ENCODE measurements around the gene FMN2. TPM values are rescaled to one million over a fixed set of nuclear protein-coding genes. Genes with fewer than 3 reads are reported as not detected.

FMN2 gene
- not detected for total RNA-seq
- not detected for total RNA-seq (2013)

DNA sequence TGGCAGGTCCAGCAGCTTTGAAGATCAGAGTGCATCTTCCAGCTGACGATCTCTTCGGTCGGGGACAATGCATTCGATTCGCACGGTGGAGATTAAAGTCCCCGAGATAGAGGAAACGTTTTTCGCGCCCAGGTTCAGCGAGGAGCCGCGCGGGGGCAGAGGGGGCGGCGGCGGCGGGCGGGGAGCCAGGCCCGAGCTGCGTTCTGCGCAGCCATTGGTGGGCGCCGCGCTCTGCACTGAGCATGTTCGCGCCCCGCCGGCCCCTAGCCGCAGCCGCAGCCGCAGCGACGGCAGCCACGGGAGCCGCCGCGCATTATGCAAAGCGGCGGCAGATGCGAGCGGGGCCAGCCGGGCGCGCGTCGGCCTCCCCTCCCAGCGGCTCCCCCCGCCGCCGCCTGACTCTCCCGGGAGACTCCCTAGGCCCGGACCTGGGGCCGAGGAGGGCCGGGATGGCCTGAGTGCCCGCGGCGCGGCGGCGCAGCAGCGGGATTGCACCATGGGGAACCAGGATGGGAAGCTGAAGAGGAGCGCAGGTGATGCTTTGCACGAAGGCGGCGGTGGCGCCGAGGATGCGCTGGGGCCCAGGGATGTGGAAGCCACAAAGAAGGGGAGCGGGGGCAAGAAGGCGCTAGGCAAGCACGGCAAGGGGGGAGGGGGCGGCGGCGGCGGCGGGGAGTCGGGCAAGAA is at the start of gene FMN2:
Gene FMN2, plus strand, starts transcription at position 270 of the 687 bp plus-strand sequence. Its CDS starts 227 bp downstream, at position 497.
- DNase-seq: no peak
- Mint-ChIP-seq H3K36me3 (no peaks in the 10 kb centered on the region), H3K27ac (no peak within 1 kb of the TSS), H3K4me1 (no peaks in the 10 kb centered on the region), H3K9me3 (peaks cover 2 to 4% of the 10 kb centered on the region in 2 donors), H3K27me3 (ENCODE audit: low read depth in 2 of 2) (peaks cover 22 to 58% of the 10 kb centered on the region in 2 donors), H3K4me3 (peak within 1 kb of the TSS; percentile 52)
- no peak within 1 kb of the TSS for H3K4me3 ChIP-seq (ENCODE audit: low read length)
- peak in 1 of 3 donors; percentile 29 for ATAC-seq
- H3K4me1 ChIP-seq (ENCODE audit: control insufficient read depth, insufficient read depth, low read length): peaks cover 4% of the 10 kb centered on the region
- no peaks in the 10 kb centered on the region for H3K9me3 ChIP-seq (ENCODE audit: control insufficient read depth, insufficient read depth, low read length)
- WGBS (ENCODE audit: insufficient coverage): 1% methylated on average over 78 of the region's 78 CpGs
- H3K36me3 ChIP-seq (ENCODE audit: control insufficient read depth, insufficient read depth, low read length): no peaks in the 10 kb centered on the region
- intact Hi-C loops (cut with micrococcal nuclease): no loop called here
- TF ChIP-seq, protein P1, sequence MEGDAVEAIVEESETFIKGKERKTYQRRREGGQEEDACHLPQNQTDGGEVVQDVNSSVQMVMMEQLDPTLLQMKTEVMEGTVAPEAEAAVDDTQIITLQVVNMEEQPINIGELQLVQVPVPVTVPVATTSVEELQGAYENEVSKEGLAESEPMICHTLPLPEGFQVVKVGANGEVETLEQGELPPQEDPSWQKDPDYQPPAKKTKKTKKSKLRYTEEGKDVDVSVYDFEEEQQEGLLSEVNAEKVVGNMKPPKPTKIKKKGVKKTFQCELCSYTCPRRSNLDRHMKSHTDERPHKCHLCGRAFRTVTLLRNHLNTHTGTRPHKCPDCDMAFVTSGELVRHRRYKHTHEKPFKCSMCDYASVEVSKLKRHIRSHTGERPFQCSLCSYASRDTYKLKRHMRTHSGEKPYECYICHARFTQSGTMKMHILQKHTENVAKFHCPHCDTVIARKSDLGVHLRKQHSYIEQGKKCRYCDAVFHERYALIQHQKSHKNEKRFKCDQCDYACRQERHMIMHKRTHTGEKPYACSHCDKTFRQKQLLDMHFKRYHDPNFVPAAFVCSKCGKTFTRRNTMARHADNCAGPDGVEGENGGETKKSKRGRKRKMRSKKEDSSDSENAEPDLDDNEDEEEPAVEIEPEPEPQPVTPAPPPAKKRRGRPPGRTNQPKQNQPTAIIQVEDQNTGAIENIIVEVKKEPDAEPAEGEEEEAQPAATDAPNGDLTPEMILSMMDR (IDR thresholded peaks at IDR 0.05): no peak
- H3K27me3 ChIP-seq (ENCODE audit: control insufficient read depth, insufficient read depth, low read length): peaks cover 15% of the 10 kb centered on the region
- no peak within 1 kb of the TSS for H3K27ac ChIP-seq (ENCODE audit: low read length)

DNA sequence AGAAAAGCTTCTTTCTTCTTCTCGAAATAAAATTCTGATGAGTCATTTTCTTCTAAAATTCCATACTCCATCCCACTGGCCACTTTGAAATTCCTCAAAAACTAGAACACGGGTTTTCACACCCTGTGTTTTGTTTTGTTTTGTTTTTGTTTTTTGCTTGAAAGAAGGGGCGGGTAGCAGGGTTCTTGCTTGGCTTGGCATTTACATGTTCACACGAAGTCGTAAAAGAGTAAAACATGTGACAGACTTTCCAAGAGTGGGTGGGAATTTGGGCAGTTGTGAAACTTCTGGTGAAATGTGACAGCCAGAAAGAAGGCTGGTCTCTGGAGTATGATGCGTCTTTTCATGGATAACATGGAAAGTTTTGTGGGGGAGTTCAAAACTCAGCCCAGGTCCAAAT is 47.1 kb upstream of the FMN2 start:
- TF ChIP-seq, protein P1 (IDR thresholded peaks at IDR 0.05): no peak
- Mint-ChIP-seq H3K27ac (no peak overlapping the region), H3K36me3 (no peaks in the 10 kb centered on the region), H3K9me3 (no peaks in the 10 kb centered on the region), H3K27me3 (ENCODE audit: low read depth in 2 of 2) (no peaks in the 10 kb centered on the region), H3K4me1 (no peaks in the 10 kb centered on the region), H3K4me3 (no peak overlapping the region)
- H3K27ac ChIP-seq (ENCODE audit: low read length): no peak overlapping the region
- intact Hi-C loops (cut with micrococcal nuclease): no loop called here
- no peak overlapping the region for H3K4me3 ChIP-seq (ENCODE audit: low read length)
- ATAC-seq (no peak), DNase-seq (no peak)
- H3K36me3 ChIP-seq (ENCODE audit: control insufficient read depth, insufficient read depth, low read length): no peaks in the 10 kb centered on the region
- H3K27me3 ChIP-seq (ENCODE audit: control insufficient read depth, insufficient read depth, low read length): no peaks in the 10 kb centered on the region
- 82% methylated on average over 6 of the region's 6 CpGs for WGBS (ENCODE audit: insufficient coverage)
- no peaks in the 10 kb centered on the region for H3K9me3 ChIP-seq (ENCODE audit: control insufficient read depth, insufficient read depth, low read length)
- H3K4me1 ChIP-seq (ENCODE audit: control insufficient read depth, insufficient read depth, low read length): no peaks in the 10 kb centered on the region

DNA sequence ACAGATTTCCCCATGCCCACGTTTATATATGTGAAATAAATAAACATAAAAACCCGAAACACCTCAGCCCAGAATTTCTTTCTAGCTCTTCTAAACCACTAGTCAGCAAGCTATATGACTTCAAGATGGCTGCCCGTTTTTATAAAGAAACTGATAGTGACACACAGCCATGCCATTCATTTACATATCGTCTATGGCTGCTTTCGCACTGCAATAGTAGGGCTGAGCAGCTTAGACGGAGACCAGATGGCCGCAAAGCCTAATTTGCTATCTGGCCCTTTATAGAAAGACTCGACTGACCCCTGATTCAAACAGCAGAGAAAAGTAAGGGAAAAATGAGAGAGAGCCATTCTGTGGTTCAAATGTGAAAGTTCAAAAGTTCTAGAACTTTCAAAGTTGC is 45.7 kb upstream of the FMN2 start:
- no peaks in the 10 kb centered on the region for H3K27me3 Mint-ChIP-seq (ENCODE audit: low read depth in 2 of 2)
- no peak overlapping the region for H3K27ac Mint-ChIP-seq
- no peaks in the 10 kb centered on the region for H3K27me3 ChIP-seq (ENCODE audit: control insufficient read depth, insufficient read depth, low read length)
- DNase-seq: no peak
- no peak overlapping the region for H3K4me3 ChIP-seq (ENCODE audit: low read length)
- H3K36me3 ChIP-seq (ENCODE audit: control insufficient read depth, insufficient read depth, low read length): no peaks in the 10 kb centered on the region
- H3K9me3 Mint-ChIP-seq: no peaks in the 10 kb centered on the region
- 89% methylated on average over 7 of the region's 8 CpGs for WGBS (ENCODE audit: insufficient coverage)
- H3K27ac ChIP-seq (ENCODE audit: low read length): no peak overlapping the region
- no peaks in the 10 kb centered on the region for H3K4me1 ChIP-seq (ENCODE audit: control insufficient read depth, insufficient read depth, low read length)
- no peaks in the 10 kb centered on the region for H3K36me3 Mint-ChIP-seq
- TF ChIP-seq, protein P1 (IDR thresholded peaks at IDR 0.05): no peak
- no peak overlapping the region for H3K4me3 Mint-ChIP-seq
- no peaks in the 10 kb centered on the region for H3K4me1 Mint-ChIP-seq
- intact Hi-C loops (cut with micrococcal nuclease): no loop called here
- no peak for ATAC-seq
- no peaks in the 10 kb centered on the region for H3K9me3 ChIP-seq (ENCODE audit: control insufficient read depth, insufficient read depth, low read length)
